Measurements from ENCODE around the gene MROH2A.

MROH2A gene

DNA sequence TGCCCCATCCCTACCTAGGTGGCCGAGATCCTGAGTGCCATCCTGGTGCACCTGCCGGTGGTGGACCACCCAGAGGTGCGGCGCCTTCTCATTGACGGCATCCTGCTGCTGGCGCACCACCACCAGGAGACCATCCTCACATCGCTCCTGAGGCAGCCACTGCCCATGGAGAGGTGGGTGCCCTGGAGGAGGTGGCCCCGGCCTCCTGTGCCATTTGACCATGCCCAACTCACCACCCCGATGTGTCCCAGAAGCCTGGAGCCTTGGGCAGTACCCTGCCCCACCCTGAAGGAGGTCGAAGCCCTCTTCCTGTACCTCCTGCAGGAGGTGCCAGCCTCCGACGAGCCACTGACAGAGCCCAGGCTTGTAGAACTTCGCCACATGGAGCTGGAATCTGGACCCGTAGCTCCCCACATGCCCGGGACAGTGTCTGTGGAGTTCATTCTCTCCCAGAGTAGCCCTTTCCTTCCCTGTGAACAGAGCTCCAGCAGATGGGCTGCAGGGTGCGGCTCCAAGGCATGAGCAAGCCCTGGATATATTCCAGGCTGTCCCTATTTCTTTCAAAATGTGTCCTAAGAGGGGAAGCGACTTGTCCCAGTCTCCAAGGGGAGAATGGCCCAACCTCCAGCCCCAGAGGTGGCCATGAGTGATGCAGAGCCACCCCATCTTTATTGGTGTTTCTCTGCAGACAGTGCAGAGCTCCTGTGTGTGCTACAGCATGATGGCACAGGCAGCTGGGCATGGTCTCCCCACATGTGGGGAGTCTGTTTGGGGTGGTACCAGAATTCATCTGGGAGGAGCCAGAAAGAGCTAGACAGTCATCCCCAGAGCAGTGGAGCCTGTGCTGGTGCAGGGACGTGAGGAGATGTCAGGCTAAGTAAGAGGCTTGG lies 42.0 kb downstream of the MROH2A start:
- Histone ChIP-seq H3K9me3 (ENCODE audit: low read length) (no peaks in the 10 kb centered on the region), H3K27me3 (ENCODE audit: insufficient read depth, low read length) (no peaks in the 10 kb centered on the region), H2AFZ (ENCODE audit: low read depth, low read length) (no peak overlapping the region), H3K4me3 (ENCODE audit: low read length) (no peak overlapping the region), H3K4me1 (ENCODE audit: insufficient read depth, low read length) (no peaks in the 10 kb centered on the region), H3K36me3 (ENCODE audit: insufficient read depth, low read length) (no peaks in the 10 kb centered on the region)

DNA sequence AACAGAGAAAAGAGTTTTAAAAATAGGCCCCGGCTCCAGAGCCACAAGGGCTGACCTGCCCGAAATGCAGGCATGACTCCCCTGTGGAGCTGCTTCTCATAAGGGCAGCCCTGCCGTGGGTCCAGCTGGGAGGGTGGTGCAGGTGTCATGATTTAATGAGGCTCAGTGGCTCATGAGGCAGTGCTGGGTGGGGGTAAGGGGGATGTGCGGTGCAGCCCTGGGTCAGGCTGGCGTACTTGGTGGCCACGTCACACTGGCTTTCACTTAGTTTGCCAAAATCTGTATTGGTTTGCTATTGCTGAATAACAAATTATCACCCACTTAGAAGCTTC lies 42.6 kb downstream of the MROH2A start:
- Histone ChIP-seq H3K27me3 (ENCODE audit: insufficient read depth, low read length) (no peaks in the 10 kb centered on the region), H3K9me3 (ENCODE audit: low read length) (no peaks in the 10 kb centered on the region), H3K4me3 (ENCODE audit: low read length) (no peak overlapping the region), H3K4me1 (ENCODE audit: insufficient read depth, low read length) (no peaks in the 10 kb centered on the region), H3K36me3 (ENCODE audit: insufficient read depth, low read length) (no peaks in the 10 kb centered on the region), H2AFZ (ENCODE audit: low read depth, low read length) (no peak overlapping the region)

DNA sequence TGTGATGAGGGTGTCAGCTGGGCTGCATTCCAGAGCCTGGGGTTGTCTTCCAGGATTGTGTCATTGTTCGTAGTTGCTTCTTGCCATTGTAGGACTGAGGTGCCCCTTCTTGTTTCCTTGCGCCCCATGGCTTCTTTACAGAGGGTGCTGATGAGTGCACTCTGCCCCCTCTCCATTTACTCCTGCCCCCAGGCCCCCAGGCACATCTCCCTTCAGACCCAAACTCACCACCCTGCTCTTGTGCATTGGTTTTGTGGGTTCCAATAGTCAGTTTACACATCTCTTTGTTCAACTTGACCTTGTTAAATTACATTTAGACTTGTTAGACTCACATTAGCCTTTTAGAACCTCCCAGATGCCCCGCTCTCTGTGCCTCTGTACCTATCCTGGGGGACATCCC lies 43.1 kb downstream of the MROH2A start:
- Histone ChIP-seq H3K36me3 (ENCODE audit: insufficient read depth, low read length) (no peaks in the 10 kb centered on the region), H2AFZ (ENCODE audit: low read depth, low read length) (no peak overlapping the region), H3K9me3 (ENCODE audit: low read length) (no peaks in the 10 kb centered on the region), H3K4me3 (ENCODE audit: low read length) (no peak overlapping the region), H3K27me3 (ENCODE audit: insufficient read depth, low read length) (no peaks in the 10 kb centered on the region), H3K4me1 (ENCODE audit: insufficient read depth, low read length) (no peaks in the 10 kb centered on the region)

DNA sequence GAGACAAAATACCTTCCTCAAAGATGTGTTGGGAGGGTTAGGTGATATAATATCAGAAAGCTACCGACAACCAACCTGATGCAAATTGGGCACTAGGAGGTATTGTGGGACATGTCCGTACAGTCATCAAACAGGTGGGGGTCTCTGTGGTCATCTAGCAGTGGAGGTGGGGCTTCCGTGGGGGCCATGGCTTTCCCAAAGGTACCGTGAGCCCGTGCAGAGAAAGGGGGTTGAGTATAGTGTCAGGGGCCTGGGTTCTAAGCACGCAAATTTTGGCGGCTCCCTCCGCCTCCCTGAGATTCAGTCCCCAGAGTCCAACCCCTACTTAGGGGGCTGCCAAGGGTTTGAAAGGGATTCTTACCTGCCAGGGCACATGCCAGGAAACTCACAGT lies 43.6 kb downstream of the MROH2A start:
- Histone ChIP-seq H3K4me1 (ENCODE audit: insufficient read depth, low read length) (no peaks in the 10 kb centered on the region), H2AFZ (ENCODE audit: low read depth, low read length) (no peak overlapping the region), H3K9me3 (ENCODE audit: low read length) (no peaks in the 10 kb centered on the region), H3K36me3 (ENCODE audit: insufficient read depth, low read length) (no peaks in the 10 kb centered on the region), H3K4me3 (ENCODE audit: low read length) (no peak overlapping the region), H3K27me3 (ENCODE audit: insufficient read depth, low read length) (no peaks in the 10 kb centered on the region)

DNA sequence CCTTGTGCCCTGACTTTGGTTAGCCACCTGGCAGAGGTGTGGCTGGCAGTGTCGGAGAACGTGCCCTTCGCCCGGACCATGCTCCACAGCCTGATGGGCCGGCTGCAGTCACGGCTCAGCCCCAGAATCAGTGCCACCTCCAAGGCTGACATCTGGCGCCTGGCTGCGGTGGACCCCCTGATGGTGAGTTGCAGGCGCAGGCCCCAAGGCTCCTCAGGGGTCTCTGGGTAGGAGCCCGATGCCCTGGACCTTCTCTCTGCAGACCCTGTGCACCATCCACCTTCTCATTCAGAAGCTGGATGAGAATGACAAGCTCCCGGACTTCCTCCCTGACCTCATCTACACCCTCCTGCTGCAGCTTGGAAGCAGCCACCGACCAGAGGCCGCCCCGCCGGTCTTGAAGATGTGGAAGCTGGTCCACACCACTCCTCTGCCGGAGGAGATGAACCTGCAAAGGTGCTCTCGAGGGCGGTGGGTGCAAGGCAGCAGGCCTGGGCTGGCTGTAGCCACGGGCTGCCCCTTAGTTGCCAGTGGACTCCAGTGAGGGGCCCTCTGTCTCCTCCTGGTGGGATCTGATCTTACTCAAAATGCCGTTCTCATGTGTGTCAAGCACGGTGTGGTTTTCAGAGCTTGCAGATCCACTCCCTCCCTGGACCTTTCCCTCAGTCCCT lies 44.1 kb downstream of the MROH2A start:
- Histone ChIP-seq H2AFZ (ENCODE audit: low read depth, low read length) (no peak overlapping the region), H3K4me3 (ENCODE audit: low read length) (no peak overlapping the region), H3K4me1 (ENCODE audit: insufficient read depth, low read length) (no peaks in the 10 kb centered on the region), H3K9me3 (ENCODE audit: low read length) (no peaks in the 10 kb centered on the region), H3K36me3 (ENCODE audit: insufficient read depth, low read length) (no peaks in the 10 kb centered on the region), H3K27me3 (ENCODE audit: insufficient read depth, low read length) (no peaks in the 10 kb centered on the region)

DNA sequence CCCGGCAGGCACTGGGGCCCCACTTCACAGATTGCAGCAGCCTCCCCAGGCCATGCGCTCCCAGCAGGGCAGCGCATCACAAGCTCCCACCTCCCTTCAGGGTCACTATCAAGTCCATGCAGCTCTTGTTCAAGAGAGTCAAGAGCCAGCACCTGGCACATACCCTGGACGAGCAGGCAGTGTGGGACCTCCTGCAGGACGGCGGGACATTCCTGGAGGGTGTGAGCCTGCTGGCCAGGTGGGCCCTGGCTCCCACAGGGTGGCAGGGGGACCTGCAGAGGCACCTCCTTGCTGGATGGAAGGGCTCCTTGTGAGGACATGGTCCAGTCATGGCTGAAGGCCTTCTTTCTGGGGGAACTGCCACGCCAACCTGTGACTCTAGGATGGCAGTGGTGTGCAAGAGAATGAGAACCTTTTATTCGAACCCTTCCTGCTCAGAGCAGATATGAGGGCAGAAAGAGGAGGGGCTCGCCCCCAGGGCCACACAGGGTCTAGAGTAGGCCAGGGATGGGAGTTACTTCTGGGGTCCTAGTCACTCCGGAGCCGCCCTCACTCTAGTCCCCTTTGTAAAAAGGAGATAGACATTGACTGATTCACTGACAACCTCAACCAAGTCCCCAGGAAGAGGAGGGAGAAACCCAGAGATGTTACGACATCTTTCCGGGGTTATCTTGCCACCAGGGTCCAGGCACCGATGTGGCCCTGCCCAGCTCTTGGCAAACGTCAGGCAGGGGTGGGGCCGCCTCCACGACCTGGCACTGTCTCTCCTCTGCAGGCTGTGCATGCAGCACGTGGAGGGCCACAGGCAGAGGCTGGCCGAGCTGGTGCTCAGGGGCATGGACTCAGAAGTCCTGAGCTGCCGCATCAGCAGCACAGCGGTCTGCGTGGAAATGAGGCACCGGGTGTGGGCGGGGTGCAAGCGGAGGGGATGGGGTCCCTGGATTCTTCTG lies 44.9 kb downstream of the MROH2A start:
- H2AFZ ChIP-seq (ENCODE audit: low read depth, low read length) = no peak overlapping the region
- H3K4me1 ChIP-seq (ENCODE audit: insufficient read depth, low read length) = no peaks in the 10 kb centered on the region
- H3K9me3 ChIP-seq (ENCODE audit: low read length) = no peaks in the 10 kb centered on the region
- no peaks in the 10 kb centered on the region for H3K36me3 ChIP-seq (ENCODE audit: insufficient read depth, low read length)
- no peaks in the 10 kb centered on the region for H3K27me3 ChIP-seq (ENCODE audit: insufficient read depth, low read length)
- H3K4me3 ChIP-seq (ENCODE audit: low read length) = no peak overlapping the region

DNA sequence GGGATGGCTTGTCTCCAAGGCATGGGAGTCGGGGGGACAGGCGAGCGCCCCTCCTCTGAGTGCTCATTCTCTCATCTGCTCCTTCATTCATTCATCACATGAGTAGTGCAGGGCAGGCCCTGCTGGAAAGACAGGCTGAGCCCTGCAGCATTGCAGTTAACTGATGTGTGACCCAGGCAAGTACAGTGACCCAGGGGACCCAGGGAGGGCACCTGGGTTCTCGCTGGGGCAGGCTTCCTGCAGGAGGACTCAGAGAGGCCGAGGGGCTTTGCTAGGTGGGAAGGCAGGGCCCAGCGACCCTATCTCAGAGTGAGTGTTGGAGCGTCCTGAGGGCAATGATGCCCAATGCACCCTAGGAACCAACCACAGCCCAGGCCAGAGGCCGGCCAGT lies 45.6 kb downstream of the MROH2A start:
- Histone ChIP-seq H3K4me1 (ENCODE audit: insufficient read depth, low read length) (no peaks in the 10 kb centered on the region), H3K4me3 (ENCODE audit: low read length) (no peak overlapping the region), H3K9me3 (ENCODE audit: low read length) (no peaks in the 10 kb centered on the region), H3K36me3 (ENCODE audit: insufficient read depth, low read length) (no peaks in the 10 kb centered on the region), H3K27me3 (ENCODE audit: insufficient read depth, low read length) (no peaks in the 10 kb centered on the region), H2AFZ (ENCODE audit: low read depth, low read length) (no peak overlapping the region)

DNA sequence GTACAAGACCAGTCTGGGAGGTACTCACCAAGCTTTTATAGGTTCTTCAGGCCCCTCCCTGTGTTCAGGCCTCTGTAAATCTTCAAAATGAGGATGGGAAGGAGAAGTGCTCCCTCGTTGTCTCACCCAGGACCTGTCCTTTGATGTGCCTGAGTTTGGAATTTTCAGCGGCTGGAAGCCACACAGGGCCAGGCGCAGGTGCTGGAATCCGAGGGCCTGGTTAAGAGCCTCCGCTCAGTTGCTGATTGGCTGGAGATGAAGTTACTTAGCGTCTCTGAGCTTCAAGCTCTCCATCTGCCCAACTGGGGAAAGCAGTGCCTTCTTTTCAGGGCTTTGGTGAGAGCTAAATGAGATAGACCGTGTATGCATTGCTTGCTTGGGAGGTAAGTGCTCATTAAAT lies 46.2 kb downstream of the MROH2A start:
- no peak overlapping the region for H3K4me3 ChIP-seq (ENCODE audit: low read length)
- H3K27me3 ChIP-seq (ENCODE audit: insufficient read depth, low read length) = no peaks in the 10 kb centered on the region
- no peaks in the 10 kb centered on the region for H3K36me3 ChIP-seq (ENCODE audit: insufficient read depth, low read length)
- H3K4me1 ChIP-seq (ENCODE audit: insufficient read depth, low read length) = no peaks in the 10 kb centered on the region
- H3K9me3 ChIP-seq (ENCODE audit: low read length) = no peaks in the 10 kb centered on the region
- H2AFZ ChIP-seq (ENCODE audit: low read depth, low read length) = no peak overlapping the region

DNA sequence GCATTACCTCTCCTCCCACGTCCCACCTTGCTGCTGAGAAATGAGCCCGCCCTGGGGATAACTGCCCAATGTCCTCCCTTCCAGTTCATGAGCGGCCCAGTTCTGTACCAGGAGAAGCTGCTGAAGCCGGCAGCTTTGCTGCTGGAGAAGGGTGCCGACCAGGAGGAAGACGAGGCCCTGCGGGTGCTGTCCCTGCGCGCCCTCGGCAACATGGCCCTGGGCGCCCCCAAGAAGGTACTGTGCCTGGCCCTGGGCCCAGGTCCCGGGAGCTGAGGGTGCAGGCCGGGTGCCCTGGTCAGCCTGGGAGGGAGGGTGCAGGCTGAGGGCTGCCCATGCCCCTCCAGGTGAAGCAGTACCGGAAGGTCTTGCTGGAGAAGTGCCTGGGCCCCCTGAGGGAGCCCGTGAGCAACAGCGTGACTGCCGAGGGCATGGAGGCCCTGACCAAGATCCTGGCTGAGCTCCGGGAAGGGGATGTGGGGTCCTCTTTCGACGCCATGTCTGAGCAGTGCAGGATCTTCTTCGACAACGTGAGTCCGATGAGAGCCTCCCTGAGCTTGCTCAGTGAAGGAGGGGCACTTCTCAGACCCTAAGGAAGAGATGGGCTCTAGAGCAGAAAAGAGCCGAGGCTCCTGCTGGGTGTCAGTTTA lies 50.5 kb downstream of the MROH2A start:
- no peaks in the 10 kb centered on the region for H3K27me3 ChIP-seq (ENCODE audit: insufficient read depth, low read length)
- H3K4me3 ChIP-seq (ENCODE audit: low read length) = no peak overlapping the region
- no peak overlapping the region for H2AFZ ChIP-seq (ENCODE audit: low read depth, low read length)
- H3K9me3 ChIP-seq (ENCODE audit: low read length) = no peaks in the 10 kb centered on the region
- peaks cover 7% of the 10 kb centered on the region for H3K4me1 ChIP-seq (ENCODE audit: insufficient read depth, low read length)
- H3K36me3 ChIP-seq (ENCODE audit: insufficient read depth, low read length) = no peaks in the 10 kb centered on the region

DNA sequence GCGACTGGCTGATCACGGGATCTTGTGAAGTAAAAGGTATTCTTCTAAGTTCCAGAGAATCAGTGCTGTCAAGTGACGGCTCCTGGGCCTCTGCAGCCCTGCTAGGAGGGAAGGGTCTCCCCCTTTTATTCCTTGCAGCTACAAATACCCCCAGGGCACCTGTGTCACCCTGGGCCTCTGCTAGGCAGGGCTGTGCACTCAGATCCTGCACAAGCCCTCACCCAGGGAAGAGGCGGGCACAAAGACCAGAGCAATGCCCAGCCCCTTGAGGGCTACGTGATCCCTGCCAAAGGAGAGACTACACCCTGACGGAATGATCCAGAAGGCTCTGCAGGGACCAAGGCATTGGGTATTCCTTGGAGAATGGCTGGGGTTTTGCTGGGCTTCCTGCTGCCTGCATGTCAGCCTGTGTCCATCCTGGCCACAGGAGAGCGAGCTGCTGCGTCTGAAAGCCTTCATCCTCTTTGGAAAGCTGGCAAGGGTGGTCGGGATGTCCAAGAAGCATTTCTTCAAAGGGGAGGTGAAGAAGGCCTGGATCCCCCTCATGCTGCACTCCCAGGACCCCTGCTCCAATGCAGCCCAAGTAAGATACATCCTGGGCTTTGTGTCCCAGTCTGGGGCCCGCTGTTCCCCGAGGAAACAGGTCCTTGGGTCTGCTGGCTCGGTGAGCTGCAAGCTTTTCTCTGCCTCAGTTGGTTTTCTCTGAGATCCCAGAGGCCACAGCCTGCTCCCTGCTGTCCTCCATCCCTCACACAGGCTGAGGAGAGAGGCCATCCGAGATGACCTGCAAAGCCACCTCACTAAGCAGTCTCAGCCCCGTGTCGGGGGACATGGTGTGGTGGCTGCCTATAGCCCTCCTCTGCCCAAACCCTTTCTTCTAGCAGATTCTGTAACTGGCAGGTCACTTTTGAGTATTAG lies 51.3 kb downstream of the MROH2A start:
- Histone ChIP-seq H3K4me1 (ENCODE audit: insufficient read depth, low read length) (peaks cover 7% of the 10 kb centered on the region), H3K9me3 (ENCODE audit: low read length) (no peaks in the 10 kb centered on the region), H3K4me3 (ENCODE audit: low read length) (no peak overlapping the region), H3K27me3 (ENCODE audit: insufficient read depth, low read length) (no peaks in the 10 kb centered on the region), H3K36me3 (ENCODE audit: insufficient read depth, low read length) (peaks cover 3% of the 10 kb centered on the region), H2AFZ (ENCODE audit: low read depth, low read length) (no peak overlapping the region)

DNA sequence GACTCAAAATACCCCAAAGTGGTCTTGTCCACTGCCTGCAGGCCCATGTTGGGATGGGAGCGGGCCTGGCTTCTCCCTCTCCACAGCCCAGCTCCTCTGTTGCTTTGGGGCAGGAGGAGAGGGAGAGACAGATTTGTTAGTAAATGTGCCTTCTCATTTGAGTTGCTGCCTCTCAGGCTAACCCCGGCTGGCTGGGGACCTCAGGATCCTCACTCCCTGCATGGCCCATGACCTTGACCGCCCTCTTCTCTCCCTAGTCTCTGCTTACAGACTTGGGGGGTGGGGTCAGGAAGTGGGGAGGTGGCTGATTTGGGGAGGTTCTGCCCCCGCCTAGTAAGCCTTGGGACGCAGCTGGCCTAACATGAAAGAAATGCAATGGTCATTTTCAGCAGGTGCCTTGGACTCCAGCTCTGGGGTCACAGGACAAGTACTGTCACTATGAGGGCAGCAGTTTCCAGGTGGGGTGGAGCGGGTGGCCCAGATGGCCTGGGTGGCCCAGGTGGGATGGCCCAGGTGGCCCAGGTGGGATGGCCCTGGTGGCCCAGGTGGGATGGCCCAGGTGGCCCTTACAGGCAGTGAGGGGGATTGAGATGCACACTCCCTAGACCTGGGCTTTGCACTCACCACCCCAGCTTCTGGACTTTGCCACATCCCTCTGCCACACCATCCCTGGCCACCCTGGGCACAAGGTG lies 52.1 kb downstream of the MROH2A start:
- H3K27me3 ChIP-seq (ENCODE audit: insufficient read depth, low read length) = no peaks in the 10 kb centered on the region
- H3K4me3 ChIP-seq (ENCODE audit: low read length) = no peak overlapping the region
- H2AFZ ChIP-seq (ENCODE audit: low read depth, low read length) = no peak overlapping the region
- peaks cover 7% of the 10 kb centered on the region for H3K4me1 ChIP-seq (ENCODE audit: insufficient read depth, low read length)
- peaks cover 11% of the 10 kb centered on the region for H3K36me3 ChIP-seq (ENCODE audit: insufficient read depth, low read length)
- no peaks in the 10 kb centered on the region for H3K9me3 ChIP-seq (ENCODE audit: low read length)
